ENCODE data around the gene TNFAIP8L1.

- TF ChIP-seq CTCF (IDR thresholded peaks at IDR 0.05) (no peak), EP300 (IDR thresholded peaks at IDR 0.05) (no peak), POLR2A (IDR thresholded peaks at IDR 0.05) (no peak)
Measured at GRCh38 chr19:4590559-4590958, 48.8 kb upstream of the TNFAIP8L1 start.

All from tibial nerve (tissue), 4 donors.